Smooth muscle cell (in vitro differentiated cells): ENCODE measurements around the gene ANKS3. TPM values are rescaled to one million over a fixed set of nuclear protein-coding genes. Genes with fewer than 3 reads are reported as not detected.
A peak's percentile ranks its signal among the peaks of the same experiment; 100 is the strongest.
"Not testable (repeated sequence)": the region's sequence is repeated elsewhere in the genome, so short reads cannot be mapped to it uniquely, and the experiment has no call there.

Source experiments
- DNase-seq: peaks from one replicate; lab custom pipeline; 2025; ENCODE audit not compliant: unreplicated experiment; lab: John Stamatoyannopoulos, UW
- H2AFZ ChIP-seq: fragments of 200-600 bp; sonication (generic); 2 replicates; pipeline ENCODE4 v1.6.0; 2016; ENCODE audit warnings: antibody characterized with exemption, low read depth, mild to moderate bottlenecking
- H3F3A ChIP-seq: fragments of 200-600 bp; sonication (generic); 2 replicates; pipeline ENCODE4 v1.6.0; 2017; ENCODE audit warnings: antibody characterized with exemption, low read depth
- H3K27ac ChIP-seq: fragments of 200-600 bp; sonication (generic); 2 replicates; pipeline ENCODE4 v1.5.1; 2016; ENCODE audit warnings: low read depth, mild to moderate bottlenecking
- H3K27me3 ChIP-seq: fragments of 200-600 bp; sonication (generic); 2 replicates; pipeline ENCODE4 v1.6.1; 2016; ENCODE audit warnings: low read depth, mild to moderate bottlenecking
- H3K36me3 ChIP-seq: fragments of 200-600 bp; sonication (generic); 2 replicates; pipeline ENCODE4 v1.5.1; 2016; ENCODE audit warnings: low read depth
- H3K4me1 ChIP-seq: fragments of 200-600 bp; sonication (generic); 2 replicates; pipeline ENCODE4 v1.5.1; 2016; ENCODE audit warnings: low read depth
- H3K4me2 ChIP-seq: fragments of 200-600 bp; sonication (generic); 2 replicates; pipeline ENCODE4 v1.6.0; 2016; ENCODE audit warnings: mild to moderate bottlenecking
- H3K4me3 ChIP-seq: fragments of 200-600 bp; sonication (generic); 2 replicates; pipeline ENCODE4 v1.5.1; 2016; ENCODE audit warnings: mild to moderate bottlenecking
- H3K79me2 ChIP-seq: fragments of 200-600 bp; sonication (generic); 2 replicates; pipeline ENCODE4 v1.6.0; 2016; ENCODE audit warnings: low read depth, mild to moderate bottlenecking
- H3K9ac ChIP-seq: fragments of 200-600 bp; sonication (generic); 2 replicates; pipeline ENCODE4 v1.6.0; 2016; ENCODE audit warnings: low read depth
- H3K9me3 ChIP-seq: fragments of 200-600 bp; sonication (generic); replicated peaks from 2 replicates; pipeline ENCODE4 v1.5.1; 2016; ENCODE audit warnings: low read depth
- H4K20me1 ChIP-seq: fragments of 200-600 bp; sonication (generic); 2 replicates; pipeline ENCODE4 v1.6.0; 2016; ENCODE audit warnings: low read depth
- CTCF ChIP-seq: fragments of 200-600 bp; sonication (generic); IDR thresholded peaks from 2 replicates; pipeline ENCODE4 v1.5.1; 2017; ENCODE audit warnings: borderline replicate concordance, mild to moderate bottlenecking, antibody characterized with exemption; ENCODE audit not compliant: insufficient read depth, poor library complexity, severe bottlenecking
- whole genome bisulfite sequencing: methylation state at CpG from one replicate; pipeline ENCODE4 v1.1.7; 2016; ENCODE audit warnings: low lambda C conversion rate; 5-methylcytosine and 5-hydroxymethylcytosine counted together
- polyA plus RNA-seq: library from polyadenylated mRNA; unstranded; fragments of >200 nt; fragmentation: Nextera tagmentation; extraction: Ambion mirVana; gene quantifications from 2 replicates; pipeline ENCODE4 v1.2.1, GENCODE V29; 2016
- total RNA-seq: library from RNA; depleted of rRNA; stranded (reverse); fragments of >200 nt; gene quantifications from 2 replicates; pipeline ENCODE4 v1.2.3, GENCODE V29; 2014

The ANKS3 gene
- total and polyA plus RNA-seq, 2 experiments from 2014 or later, result 15.3 to 15.6 TPM

DNA sequence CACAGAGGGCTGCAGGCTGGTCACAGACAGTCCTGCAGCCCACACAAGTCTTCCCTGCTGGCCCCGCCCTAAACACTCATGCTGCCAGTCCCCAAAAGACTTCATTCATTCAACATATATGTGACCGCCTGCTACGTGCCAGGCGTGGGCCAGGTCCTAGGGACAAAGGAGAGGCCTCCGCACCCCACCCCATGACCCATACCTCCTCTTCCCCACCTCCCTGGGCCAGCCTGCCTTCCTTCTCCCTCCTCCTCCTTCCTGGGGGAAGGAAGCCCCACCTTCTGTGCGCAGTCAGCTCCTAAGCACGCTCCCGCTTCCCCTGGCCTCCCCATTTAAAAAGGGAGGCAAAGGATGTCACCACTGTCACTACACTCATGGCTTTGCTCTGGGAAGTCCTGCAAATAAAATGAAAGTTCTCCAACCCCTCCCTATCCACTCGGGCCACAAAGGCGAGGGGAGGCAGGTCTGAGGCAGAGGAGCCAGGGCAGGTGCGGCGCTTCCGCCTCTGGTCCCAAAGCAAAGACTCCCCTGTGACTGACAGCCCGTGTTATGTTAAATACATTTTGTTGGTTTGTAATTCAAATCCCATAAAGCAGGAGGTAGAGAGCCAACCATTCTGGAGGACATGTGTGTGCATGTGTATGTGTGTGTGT lies 9.3 kb upstream of the ANKS3 start:
- no peaks in the 10 kb centered on the region for H3K27me3 ChIP-seq
- TF ChIP-seq CTCF, result no peak

DNA sequence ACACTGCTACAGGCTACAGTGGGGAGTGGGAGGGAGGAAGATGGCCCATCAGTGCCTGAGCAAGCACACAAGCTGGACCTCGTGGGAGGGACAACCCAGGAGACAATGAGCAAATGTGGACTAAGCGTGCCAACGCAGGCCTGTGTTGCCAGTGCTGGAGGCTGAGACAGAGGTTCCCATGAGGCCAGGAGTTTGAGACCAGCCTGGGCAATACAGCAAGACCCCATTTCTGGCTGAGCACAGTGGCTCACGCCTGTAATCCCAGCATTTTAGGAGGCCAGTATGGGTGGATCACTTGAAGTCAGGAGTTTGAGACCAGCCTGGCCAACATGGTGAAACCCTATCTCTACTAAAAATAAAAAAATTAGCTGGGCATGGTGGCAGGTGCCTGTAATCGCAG lies 4.3 kb upstream of the ANKS3 start:
- H3K27ac ChIP-seq, H3K9me3 ChIP-seq, H3K79me2 ChIP-seq, H3K4me1 ChIP-seq, H3K36me3 ChIP-seq, H3K4me3 ChIP-seq, H3K9ac ChIP-seq, DNase-seq, H3F3A ChIP-seq, H3K27me3 ChIP-seq, H2AFZ ChIP-seq, H4K20me1 ChIP-seq, H3K4me2 ChIP-seq: not testable (repeated sequence)
- 81% methylated on average over 5 of the region's 5 CpGs for WGBS

More for the DNA sequence above, 9.3 kb upstream of the ANKS3 start:
- Histone ChIP-seq H3K9me3 (no peaks in the 10 kb centered on the region), H3F3A (no peaks in the 10 kb centered on the region), H3K4me1 (no peaks in the 10 kb centered on the region), H2AFZ (no peak overlapping the region), H3K27ac (no peak overlapping the region), H3K36me3 (no peaks in the 10 kb centered on the region), H3K9ac (no peak overlapping the region), H4K20me1 (no peaks in the 10 kb centered on the region), H3K4me3 (no peak overlapping the region), H3K4me2 (peak overlapping the region; percentile 22), H3K79me2 (no peaks in the 10 kb centered on the region)
- DNase-seq, result no peak
- WGBS, result 59% methylated on average over 13 of the region's 14 CpGs

DNA sequence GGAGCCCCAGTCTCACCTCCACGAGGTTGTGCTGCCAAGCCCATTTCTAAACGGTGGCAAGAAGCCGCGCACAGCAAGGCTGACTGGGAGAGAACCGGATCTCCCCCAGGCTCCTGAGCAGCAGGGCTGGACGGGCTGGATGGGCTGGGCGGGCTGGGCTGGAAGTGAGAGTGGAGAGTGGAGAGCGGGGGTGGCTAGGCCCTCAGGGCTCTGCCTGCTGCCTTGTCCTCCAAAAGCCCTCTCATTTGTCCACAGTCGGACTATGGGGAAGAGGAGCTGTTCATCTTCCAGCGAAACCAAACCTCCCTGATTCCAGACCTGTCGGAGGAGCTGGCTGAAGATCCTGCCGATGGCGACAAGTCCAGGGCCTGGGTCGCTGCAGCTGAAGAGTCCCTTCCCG lies 3.5 kb upstream of the ANKS3 start:
- Histone ChIP-seq H2AFZ (no peak overlapping the region), H3K27me3 (no peaks in the 10 kb centered on the region), H3F3A (peaks cover 3% of the 10 kb centered on the region), H4K20me1 (no peaks in the 10 kb centered on the region), H3K4me3 (no peak overlapping the region), H3K36me3 (no peaks in the 10 kb centered on the region), H3K27ac (no peak overlapping the region), H3K79me2 (peaks cover 8% of the 10 kb centered on the region), H3K9me3 (no peaks in the 10 kb centered on the region), H3K4me2 (no peak overlapping the region), H3K4me1 (peaks cover 6% of the 10 kb centered on the region), H3K9ac (no peak overlapping the region)
- no peak for DNase-seq
- no peak for TF ChIP-seq CTCF
- 69% methylated on average over 15 of the region's 15 CpGs for WGBS

DNA sequence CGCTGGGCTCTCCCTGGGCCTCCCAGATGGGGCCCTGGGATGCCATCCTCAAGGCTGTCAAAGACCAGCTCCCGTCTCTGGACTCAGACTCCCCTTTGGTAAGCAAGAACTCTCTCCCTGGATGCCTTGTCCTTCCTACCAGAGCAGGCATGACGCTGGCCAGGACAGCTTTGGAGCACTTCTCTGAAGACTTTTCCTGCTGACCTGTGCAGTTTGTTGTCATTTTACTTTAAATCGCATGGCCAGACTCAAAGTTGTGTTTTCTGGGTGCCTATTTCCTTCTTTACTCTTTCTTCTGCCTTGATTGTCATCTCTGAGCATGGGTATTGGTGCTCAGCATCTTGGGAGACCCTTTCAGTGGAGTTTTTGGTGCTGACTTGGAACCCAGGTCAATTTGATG lies 2.5 kb upstream of the ANKS3 start:
- Histone ChIP-seq H3K9ac (no peak overlapping the region), H3K4me2 (no peak overlapping the region), H3K9me3 (no peaks in the 10 kb centered on the region), H3K79me2 (peaks cover 8% of the 10 kb centered on the region), H3K4me1 (peaks cover 6% of the 10 kb centered on the region), H3K4me3 (no peak overlapping the region), H3K27ac (no peak overlapping the region), H3K36me3 (no peaks in the 10 kb centered on the region), H3K27me3 (no peaks in the 10 kb centered on the region), H4K20me1 (no peaks in the 10 kb centered on the region), H2AFZ (no peak overlapping the region), H3F3A (peaks cover 3% of the 10 kb centered on the region)
- no peak for DNase-seq
- no peak for TF ChIP-seq CTCF
- WGBS, result 95% methylated on average over 4 of the region's 4 CpGs
